ENCODE measurements around the gene PLCH2. TPM values are rescaled to one million over a fixed set of nuclear protein-coding genes. Genes with fewer than 3 reads are reported as not detected.

The PLCH2 gene
- total RNA-seq, 1 donor = under 0.01 TPM

DNA sequence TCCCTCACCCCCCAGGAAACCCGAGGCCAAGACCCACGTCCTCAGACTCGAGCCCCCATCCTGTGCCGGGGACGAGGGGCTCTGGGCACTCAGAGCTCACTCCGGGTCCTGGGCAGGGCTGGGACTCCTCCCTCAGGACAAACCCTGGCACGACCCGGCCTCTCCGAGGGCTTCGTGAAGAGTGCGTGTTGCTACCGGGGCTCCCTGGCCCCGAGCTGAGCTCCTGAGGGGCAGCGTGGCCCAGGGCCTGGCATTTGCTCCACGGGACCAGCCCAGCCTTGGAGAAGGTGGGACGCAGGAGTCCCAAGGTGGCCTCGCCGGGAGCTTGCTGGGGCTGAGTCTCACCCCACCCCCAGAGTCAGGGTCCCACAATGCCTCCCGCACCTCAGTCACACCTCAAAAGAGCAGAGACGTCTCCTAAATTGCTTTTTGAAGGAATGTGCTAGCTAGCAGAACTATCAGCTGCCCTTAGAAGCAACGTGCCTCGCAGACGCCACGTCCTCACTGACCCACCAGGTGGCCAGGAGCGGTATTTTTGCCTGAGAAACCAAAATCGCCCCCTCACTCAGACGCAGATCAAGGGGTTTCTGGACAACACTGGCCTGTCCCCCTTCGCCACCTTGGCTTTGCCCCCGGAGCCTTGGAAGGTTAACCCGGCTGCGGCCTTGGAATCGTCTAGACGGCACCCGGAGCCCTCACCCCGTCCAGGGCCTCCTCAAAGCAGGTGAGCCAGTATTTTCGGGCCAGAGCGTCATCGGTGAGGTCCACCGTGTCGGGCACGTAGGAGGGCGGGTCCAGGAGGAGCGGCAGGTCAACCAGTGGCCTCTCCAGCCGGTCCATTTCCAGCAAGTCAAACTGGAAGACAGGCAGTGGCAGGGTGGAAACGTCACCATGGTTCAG is 39.0 kb downstream of the PLCH2 start:
- TF ChIP-seq CTCF (IDR thresholded peaks at IDR 0.05; ENCODE audit: insufficient read depth, low read depth, low read length) = no peak
- no peak for DNase-seq (ENCODE audit: low read depth)
- H3K4me3 ChIP-seq (ENCODE audit: low read depth, low read length) = no peak overlapping the region

DNA sequence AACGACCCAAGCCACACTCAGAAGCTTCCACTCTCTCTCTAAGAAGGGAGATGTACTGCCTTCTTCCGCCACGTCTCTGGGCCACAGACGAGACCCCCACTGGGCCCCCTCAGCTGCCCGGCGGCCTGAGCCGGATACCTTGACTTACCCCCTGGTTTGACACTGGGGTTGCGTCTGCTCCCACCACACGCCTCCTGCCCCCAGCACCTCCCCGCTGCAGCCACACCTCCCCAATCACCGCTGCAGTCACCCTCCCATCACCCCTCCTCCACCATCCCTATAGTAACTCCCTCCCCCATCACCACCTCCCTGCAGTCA is 39.6 kb downstream of the PLCH2 start:
- no peak overlapping the region for H3K4me3 ChIP-seq (ENCODE audit: low read depth, low read length)
- TF ChIP-seq CTCF (IDR thresholded peaks at IDR 0.05; ENCODE audit: insufficient read depth, low read depth, low read length) = no peak
- no peak for DNase-seq (ENCODE audit: low read depth)

DNA sequence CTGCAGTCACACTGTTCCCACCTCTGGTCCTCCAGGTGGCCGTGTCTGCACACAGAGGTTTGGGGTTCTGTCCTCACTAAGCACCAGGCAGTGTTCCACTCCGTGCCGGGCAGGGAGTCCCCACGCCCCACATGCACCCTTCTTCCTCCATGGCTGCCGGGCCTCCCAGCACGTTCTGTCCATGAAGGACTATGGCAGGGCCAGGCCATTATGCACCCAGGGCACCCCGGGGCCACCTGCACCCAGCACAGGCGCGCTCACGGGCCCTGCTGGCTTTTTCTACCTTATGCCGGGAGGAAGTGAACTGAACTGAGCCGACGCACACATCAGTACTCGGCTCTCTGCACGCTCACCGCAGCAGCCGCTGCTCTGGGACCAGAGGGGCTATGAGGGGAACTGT is 40.0 kb downstream of the PLCH2 start:
- no peak for DNase-seq (ENCODE audit: low read depth)
- TF ChIP-seq CTCF (IDR thresholded peaks at IDR 0.05; ENCODE audit: insufficient read depth, low read depth, low read length) = no peak
- H3K4me3 ChIP-seq (ENCODE audit: low read depth, low read length) = no peak overlapping the region

DNA sequence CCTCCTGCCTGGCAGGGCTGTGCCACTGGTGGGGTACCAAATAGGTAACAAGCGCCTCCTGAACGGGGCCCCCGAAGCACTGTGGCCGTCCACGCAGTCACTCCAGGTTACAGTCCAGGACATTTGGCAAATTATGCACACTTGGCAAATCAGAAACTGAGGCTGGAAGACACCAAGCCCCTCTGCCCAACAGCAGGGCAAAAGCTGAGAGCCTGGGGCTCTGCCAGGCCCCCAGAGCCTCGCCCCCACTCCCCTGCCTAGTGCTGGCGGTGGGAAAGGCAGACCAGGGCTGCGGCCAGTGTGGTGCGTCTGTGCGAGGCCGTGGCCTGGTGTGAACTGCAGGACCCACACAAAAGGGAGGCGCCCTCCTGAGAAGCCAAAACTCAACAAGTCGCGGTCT is 40.9 kb downstream of the PLCH2 start:
- DNase-seq (ENCODE audit: low read depth) = no peak
- no peak for TF ChIP-seq CTCF (IDR thresholded peaks at IDR 0.05; ENCODE audit: insufficient read depth, low read depth, low read length)
- H3K4me3 ChIP-seq (ENCODE audit: low read depth, low read length) = no peak overlapping the region

- no peak for TF ChIP-seq CTCF (IDR thresholded peaks at IDR 0.05; ENCODE audit: insufficient read depth, low read depth, low read length)
- H3K4me3 ChIP-seq (ENCODE audit: low read depth, low read length) = no peak overlapping the region
Observed at GRCh38 chr1:2517966-2518365, 41.9 kb downstream of the PLCH2 start.

DNA sequence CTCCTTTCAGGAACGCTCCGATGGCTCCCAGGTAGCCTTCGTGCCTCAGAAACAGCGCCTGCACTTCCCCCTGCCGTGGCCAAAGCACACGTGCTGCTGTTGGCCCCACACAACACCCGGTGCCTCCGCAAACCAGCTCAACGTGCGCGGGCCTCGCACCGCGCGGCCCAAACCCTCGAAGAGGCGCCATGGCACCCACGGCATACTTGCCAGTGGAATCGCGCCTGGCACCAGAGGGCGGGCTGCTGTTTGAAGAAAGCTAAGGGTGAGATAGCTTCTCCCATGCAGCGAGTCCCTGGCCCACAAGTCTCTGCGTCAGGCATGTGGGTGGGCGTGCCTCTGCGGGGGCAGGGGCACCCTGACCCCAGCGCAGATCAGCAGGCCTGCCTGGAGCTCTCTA is 42.4 kb downstream of the PLCH2 start:
- no peak overlapping the region for H3K4me3 ChIP-seq (ENCODE audit: low read depth, low read length)
- no peak for DNase-seq (ENCODE audit: low read depth)
- no peak for TF ChIP-seq CTCF (IDR thresholded peaks at IDR 0.05; ENCODE audit: insufficient read depth, low read depth, low read length)

More at GRCh38 chr1:2517966-2518365, 41.9 kb downstream of the PLCH2 start:
- no peak for DNase-seq (ENCODE audit: low read depth)

All from fibroblast of villous mesenchyme (primary cell).